ENCODE data around the gene SF3A2.
A peak's percentile ranks its signal among the peaks of the same experiment; 100 is the strongest.
"Not testable (repeated sequence)": the region's sequence is repeated elsewhere in the genome, so short reads cannot be mapped to it uniquely, and the experiment has no call there.

Gene SF3A2

GRCh38 chr19:2236314-2237050 is at the start of gene SF3A2, which contains the start of gene PLEKHJ1:
SF3A2 (plus strand) TSS chr19:2236824; CDS start chr19:2243419, 6,595 bp downstream.
PLEKHJ1 (minus strand) TSS chr19:2236329; CDS start chr19:2236248, 81 bp downstream.
- DNase-seq = peak; percentile 97

- no peak for DNase-seq
Observed at GRCh38 chr19:2187159-2187558, 49.5 kb upstream of the SF3A2 start.

- no peak for DNase-seq
Observed at GRCh38 chr19:2188708-2189385, 47.8 kb upstream of the SF3A2 start.

- DNase-seq = no peak
Observed at GRCh38 chr19:2189880-2190279, 46.7 kb upstream of the SF3A2 start.

- no peak for DNase-seq
Observed at GRCh38 chr19:2190848-2191455, 45.7 kb upstream of the SF3A2 start.

GRCh38 chr19:2191456-2192310 is 44.9 kb upstream of the SF3A2 start:
- DNase-seq = no peak

GRCh38 chr19:2192862-2193261 is 43.8 kb upstream of the SF3A2 start:
- DNase-seq = no peak

- no peak for DNase-seq
Observed at GRCh38 chr19:2193807-2194206, 42.8 kb upstream of the SF3A2 start.

- no peak for DNase-seq
Observed at GRCh38 chr19:2194513-2195078, 42.0 kb upstream of the SF3A2 start.

GRCh38 chr19:2195361-2195760 is 41.3 kb upstream of the SF3A2 start:
- DNase-seq = no peak

- DNase-seq = no peak
Observed at GRCh38 chr19:2195914-2196313, 40.7 kb upstream of the SF3A2 start.

GRCh38 chr19:2197270-2197669 is 39.4 kb upstream of the SF3A2 start:
- DNase-seq = no peak

- no peak for DNase-seq
Observed at GRCh38 chr19:2198317-2198716, 38.3 kb upstream of the SF3A2 start.

GRCh38 chr19:2199215-2199614 is 37.4 kb upstream of the SF3A2 start:
- DNase-seq = no peak

GRCh38 chr19:2199861-2200623 is 36.6 kb upstream of the SF3A2 start:
- no peak for DNase-seq

- not testable (repeated sequence) for DNase-seq
Observed at GRCh38 chr19:2200624-2201294, 35.9 kb upstream of the SF3A2 start.

- DNase-seq = no peak
Observed at GRCh38 chr19:2201473-2202148, 35.0 kb upstream of the SF3A2 start.

GRCh38 chr19:2202366-2202765 is 34.3 kb upstream of the SF3A2 start:
- DNase-seq = no peak

- DNase-seq = no peak
Observed at GRCh38 chr19:2207008-2207407, 29.6 kb upstream of the SF3A2 start.

GRCh38 chr19:2207991-2208860 is 28.4 kb upstream of the SF3A2 start:
- DNase-seq = no peak
